Measurements from ENCODE around the gene RHOBTB1.

Gene RHOBTB1

GRCh38 chr10:60986791-60987190 is 42.8 kb upstream of the RHOBTB1 start:
- Histone ChIP-seq H3K27ac (ENCODE audit: poor library complexity, severe bottlenecking) (no peak overlapping the region), H3K36me3 (ENCODE audit: low read depth) (no peaks in the 10 kb centered on the region), H3K4me3 (ENCODE audit: severe bottlenecking) (no peak overlapping the region), H3K27me3 (ENCODE audit: insufficient read depth, poor library complexity, severe bottlenecking) (no peaks in the 10 kb centered on the region), H3K4me1 (ENCODE audit: insufficient read depth, poor library complexity, severe bottlenecking) (peaks cover 9% of the 10 kb centered on the region), H3K9me3 (ENCODE audit: severe bottlenecking) (no peaks in the 10 kb centered on the region)
- TF ChIP-seq CTCF (IDR thresholded peaks at IDR 0.05; ENCODE audit: poor library complexity, severe bottlenecking), result no peak
- ATAC-seq (ENCODE audit: low read depth) (no peak), DNase-seq (ENCODE audit: low spot score) (no peak)

GRCh38 chr10:60985951-60986350 is 42.0 kb upstream of the RHOBTB1 start:
- no peak overlapping the region for H3K4me3 ChIP-seq (ENCODE audit: severe bottlenecking)
- H3K9me3 ChIP-seq (ENCODE audit: severe bottlenecking), result no peaks in the 10 kb centered on the region
- DNase-seq (ENCODE audit: low spot score) (no peak), ATAC-seq (ENCODE audit: low read depth) (no peak)
- H3K4me1 ChIP-seq (ENCODE audit: insufficient read depth, poor library complexity, severe bottlenecking), result peaks cover 9% of the 10 kb centered on the region
- no peak for TF ChIP-seq CTCF (IDR thresholded peaks at IDR 0.05; ENCODE audit: poor library complexity, severe bottlenecking)
- no peaks in the 10 kb centered on the region for H3K27me3 ChIP-seq (ENCODE audit: insufficient read depth, poor library complexity, severe bottlenecking)
- no peaks in the 10 kb centered on the region for H3K36me3 ChIP-seq (ENCODE audit: low read depth)
- no peak overlapping the region for H3K27ac ChIP-seq (ENCODE audit: poor library complexity, severe bottlenecking)

- H3K9me3 ChIP-seq (ENCODE audit: severe bottlenecking), result no peaks in the 10 kb centered on the region
- H3K36me3 ChIP-seq (ENCODE audit: low read depth), result no peaks in the 10 kb centered on the region
- H3K27ac ChIP-seq (ENCODE audit: poor library complexity, severe bottlenecking), result peak overlapping the region; percentile 20
- ATAC-seq (ENCODE audit: low read depth) (no peak), DNase-seq (ENCODE audit: low spot score) (no peak)
- no peak for TF ChIP-seq CTCF (IDR thresholded peaks at IDR 0.05; ENCODE audit: poor library complexity, severe bottlenecking)
- peaks cover 30% of the 10 kb centered on the region for H3K4me1 ChIP-seq (ENCODE audit: insufficient read depth, poor library complexity, severe bottlenecking)
- no peaks in the 10 kb centered on the region for H3K27me3 ChIP-seq (ENCODE audit: insufficient read depth, poor library complexity, severe bottlenecking)
- H3K4me3 ChIP-seq (ENCODE audit: severe bottlenecking), result no peak overlapping the region
Measured at GRCh38 chr10:60980997-60981396, 37.0 kb upstream of the RHOBTB1 start.

GRCh38 chr10:60979667-60980104 is 35.7 kb upstream of the RHOBTB1 start:
- DNase-seq (ENCODE audit: low spot score) (no peak), ATAC-seq (ENCODE audit: low read depth) (no peak)
- H3K36me3 ChIP-seq (ENCODE audit: low read depth), result no peaks in the 10 kb centered on the region
- H3K4me1 ChIP-seq (ENCODE audit: insufficient read depth, poor library complexity, severe bottlenecking), result peaks cover 44% of the 10 kb centered on the region
- no peaks in the 10 kb centered on the region for H3K27me3 ChIP-seq (ENCODE audit: insufficient read depth, poor library complexity, severe bottlenecking)
- H3K27ac ChIP-seq (ENCODE audit: poor library complexity, severe bottlenecking), result peak overlapping the region; percentile 20
- H3K9me3 ChIP-seq (ENCODE audit: severe bottlenecking), result no peaks in the 10 kb centered on the region
- no peak for TF ChIP-seq CTCF (IDR thresholded peaks at IDR 0.05; ENCODE audit: poor library complexity, severe bottlenecking)
- no peak overlapping the region for H3K4me3 ChIP-seq (ENCODE audit: severe bottlenecking)

GRCh38 chr10:60978287-60979115 is 34.5 kb upstream of the RHOBTB1 start:
- Histone ChIP-seq H3K4me3 (ENCODE audit: severe bottlenecking) (no peak overlapping the region), H3K4me1 (ENCODE audit: insufficient read depth, poor library complexity, severe bottlenecking) (peaks cover 55% of the 10 kb centered on the region), H3K27me3 (ENCODE audit: insufficient read depth, poor library complexity, severe bottlenecking) (no peaks in the 10 kb centered on the region), H3K27ac (ENCODE audit: poor library complexity, severe bottlenecking) (peak overlapping the region; percentile 20), H3K36me3 (ENCODE audit: low read depth) (no peaks in the 10 kb centered on the region), H3K9me3 (ENCODE audit: severe bottlenecking) (no peaks in the 10 kb centered on the region)
- no peak for TF ChIP-seq CTCF (IDR thresholded peaks at IDR 0.05; ENCODE audit: poor library complexity, severe bottlenecking)
- ATAC-seq (ENCODE audit: low read depth) (peak; percentile 73), DNase-seq (ENCODE audit: low spot score) (no peak)
